ENCODE results near the gene TSPAN31. TPM values are rescaled to one million over a fixed set of nuclear protein-coding genes. Genes with fewer than 3 reads are reported as not detected.

TSPAN31 gene
- total and polyA plus RNA-seq, 9 of the 15 experiments (the other 6 are each of a cell fraction or from before 2014, with no cell fraction given): 11.3 to 26.4 (median 14.3) TPM

- ATAC-seq (no peak), FAIRE-seq (no peak), DNase-seq (ENCODE audit: extremely low read depth in 1 of 4, low spot score in 3 of 4) (no peak)
- ChIA-PET POLR2A (interaction anchor here (0.5 to 1.3 kb wide), 8 partner anchors 10 to 1329 kb away, joined by 3 to 4 read pairs (median 3); partner anchors contain the start of genes DDIT3 and OS9), CTCF (ENCODE audit: low intra/inter-chr PET ratio) (no interaction called here)
- Histone ChIP-seq H3K9me3 (replicated peaks; ENCODE audit: control insufficient read depth, insufficient read depth, low read depth, low read length) (no peaks in the 10 kb centered on the region), H3K4me3 (no peak overlapping the region), H3K27ac (ENCODE audit: extremely low read depth, low read depth, low read length) (no peak overlapping the region), H3K27me3 (ENCODE audit: control insufficient read depth in 2 of 2, insufficient read depth in 2 of 2, low read length in 2 of 2) (peaks cover 0 to 26% of the 10 kb centered on the region in 2 experiments; a peak in 2 of 5 replicates), H3K4me1 (replicated peaks in 1 of 2; ENCODE audit: control insufficient read depth in 2 of 2, insufficient read depth in 2 of 2, low read length in 2 of 2) (peaks cover 11 to 34% of the 10 kb centered on the region in 2 experiments; a peak in 4 of 5 replicates), H2AFZ (ENCODE audit: low read depth, low read length) (no peak overlapping the region), H4K20me1 (replicated peaks; ENCODE audit: control insufficient read depth, insufficient read depth, low read length) (no peaks in the 10 kb centered on the region), H3K79me2 (ENCODE audit: control insufficient read depth, insufficient read depth, low read length) (peaks cover 8% of the 10 kb centered on the region; the same call in 1 of the 3 replicates), H3K36me3 (ENCODE audit: control insufficient read depth, insufficient read depth, low read length) (peaks cover 6% of the 10 kb centered on the region; the same call in 2 of the 3 replicates), H3K4me2 (ENCODE audit: insufficient read depth, low read length) (no peak overlapping the region), H3K9ac (ENCODE audit: insufficient read depth in 1 of 2, low read depth in 2 of 2, low read length in 2 of 2) (no peak overlapping the region), H3K9me1 (ENCODE audit: control insufficient read depth, insufficient read depth, low read length) (no peaks in the 10 kb centered on the region)
- no TSS peak for BruUV-seq (replicated peaks)
- intact Hi-C loops (cut with micrococcal nuclease): no loop called here
- TF ChIP-seq KDM1A (IDR thresholded peaks at IDR 0.05) (0 out of 4 replicates have a peak, but pooled peaks of 1 of the 2 experiments have one; percentile 3), NCOA6 (IDR thresholded peaks at IDR 0.05) (no peak), MNT (conservative IDR thresholded peaks at IDR 0.05) (no peak)
- 67% methylated on average over 1 of the region's 1 CpG for WGBS (ENCODE audit: insufficient coverage, low coverage, missing lambda C conversion rate)
- in situ Hi-C loops (cut with MboI): loop anchor here (10.0 kb wide), 1 partner anchor 427 kb away; no protein-coding TSS in a partner anchor
These were observed 3.4 kb upstream of the TSPAN31 start for GRCh38 chr12:57741413-57741789.

Measured in K562 (cell line).